WERI-Rb-1 (cell line): ENCODE measurements around the gene MISP3.

ENCODE experiments used
- DNase-seq: peaks from one replicate; pipeline ENCODE4 v3.0.0-alpha.2; 2020
- H3K27ac ChIP-seq: fragments of 250-450 bp; sonication (Bioruptor Pico); 2 replicates; pipeline ENCODE4 v1.5.1; 2020; ENCODE audit warnings: mild to moderate bottlenecking, moderate library complexity
- H3K27me3 ChIP-seq: fragments of 250-450 bp; sonication (Bioruptor Pico); 2 replicates; pipeline ENCODE4 v1.5.1; 2021; ENCODE audit warnings: mild to moderate bottlenecking, low read depth, moderate library complexity; ENCODE audit not compliant: insufficient read depth, severe bottlenecking
- H3K36me3 ChIP-seq: fragments of 250-450 bp; sonication (Bioruptor Pico); 2 replicates; pipeline ENCODE4 v1.5.1; 2020; ENCODE audit warnings: mild to moderate bottlenecking, moderate library complexity
- H3K4me3 ChIP-seq: 2 replicates; pipeline ENCODE4 v1.5.1; 2011; ENCODE audit warnings: low read depth, mild to moderate bottlenecking, control low read depth, low read length
- H3K9me3 ChIP-seq: fragments of 250-450 bp; sonication (Bioruptor Pico); 2 replicates; pipeline ENCODE4 v1.5.1; 2021; ENCODE audit warnings: mild to moderate bottlenecking, moderate library complexity; ENCODE audit not compliant: severe bottlenecking
- TF ChIP-seq, protein P1 (sequence below): IDR thresholded peaks from 2 replicates; pipeline ENCODE4 v1.5.1; 2011; ENCODE audit warnings: low read depth, mild to moderate bottlenecking, control low read depth, inconsistent platforms, low read length

MISP3 gene

GRCh38 chr19:14061081-14061749 is 11.4 kb upstream of the MISP3 start:
- Histone ChIP-seq H3K36me3 (no peaks in the 10 kb centered on the region), H3K27me3 (no peaks in the 10 kb centered on the region), H3K9me3 (no peaks in the 10 kb centered on the region), H3K4me3 (no peak overlapping the region), H3K27ac (no peak overlapping the region)
- TF ChIP-seq, protein P1, sequence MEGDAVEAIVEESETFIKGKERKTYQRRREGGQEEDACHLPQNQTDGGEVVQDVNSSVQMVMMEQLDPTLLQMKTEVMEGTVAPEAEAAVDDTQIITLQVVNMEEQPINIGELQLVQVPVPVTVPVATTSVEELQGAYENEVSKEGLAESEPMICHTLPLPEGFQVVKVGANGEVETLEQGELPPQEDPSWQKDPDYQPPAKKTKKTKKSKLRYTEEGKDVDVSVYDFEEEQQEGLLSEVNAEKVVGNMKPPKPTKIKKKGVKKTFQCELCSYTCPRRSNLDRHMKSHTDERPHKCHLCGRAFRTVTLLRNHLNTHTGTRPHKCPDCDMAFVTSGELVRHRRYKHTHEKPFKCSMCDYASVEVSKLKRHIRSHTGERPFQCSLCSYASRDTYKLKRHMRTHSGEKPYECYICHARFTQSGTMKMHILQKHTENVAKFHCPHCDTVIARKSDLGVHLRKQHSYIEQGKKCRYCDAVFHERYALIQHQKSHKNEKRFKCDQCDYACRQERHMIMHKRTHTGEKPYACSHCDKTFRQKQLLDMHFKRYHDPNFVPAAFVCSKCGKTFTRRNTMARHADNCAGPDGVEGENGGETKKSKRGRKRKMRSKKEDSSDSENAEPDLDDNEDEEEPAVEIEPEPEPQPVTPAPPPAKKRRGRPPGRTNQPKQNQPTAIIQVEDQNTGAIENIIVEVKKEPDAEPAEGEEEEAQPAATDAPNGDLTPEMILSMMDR: no peak
- DNase-seq: no peak

- no peak for DNase-seq
- TF ChIP-seq, protein P1: no peak
- H3K4me3 ChIP-seq: no peak within 1 kb of the TSS
- no peaks in the 10 kb centered on the region for H3K27me3 ChIP-seq
- H3K36me3 ChIP-seq: no peaks in the 10 kb centered on the region
- no peak within 1 kb of the TSS for H3K27ac ChIP-seq
- no peaks in the 10 kb centered on the region for H3K9me3 ChIP-seq
These were observed 10.6 kb upstream of the MISP3 start, which contains the start of gene PALM3 for GRCh38 chr19:14061751-14062557. Gene PALM3, minus strand, starts transcription at chr19:14062076. Its CDS starts 96 bp downstream, at chr19:14061980.

DNA sequence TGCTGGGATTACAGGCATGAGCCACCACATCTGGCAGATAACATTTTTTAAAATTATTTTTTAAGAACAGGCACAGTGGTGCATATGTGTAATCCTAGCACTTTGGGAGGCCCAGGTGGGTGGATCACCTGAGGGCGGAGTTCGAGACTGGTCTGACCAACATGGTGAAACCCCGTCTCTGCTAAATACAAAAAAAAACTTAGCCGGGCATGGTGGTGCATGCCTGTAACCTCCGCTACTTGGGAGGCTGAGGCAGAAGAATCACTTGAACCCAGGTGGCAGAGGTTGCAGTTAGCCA is 10.1 kb upstream of the MISP3 start:
- Histone ChIP-seq H3K9me3 (no peaks in the 10 kb centered on the region), H3K27me3 (no peaks in the 10 kb centered on the region), H3K4me3 (no peak overlapping the region), H3K27ac (no peak overlapping the region), H3K36me3 (no peaks in the 10 kb centered on the region)
- DNase-seq: no peak
- TF ChIP-seq, protein P1: no peak

GRCh38 chr19:14063105-14063504 is 9.5 kb upstream of the MISP3 start:
- H3K36me3 ChIP-seq: no peaks in the 10 kb centered on the region
- no peaks in the 10 kb centered on the region for H3K27me3 ChIP-seq
- no peaks in the 10 kb centered on the region for H3K9me3 ChIP-seq
- no peak for DNase-seq
- no peak overlapping the region for H3K27ac ChIP-seq
- TF ChIP-seq, protein P1: no peak
- no peak overlapping the region for H3K4me3 ChIP-seq

DNA sequence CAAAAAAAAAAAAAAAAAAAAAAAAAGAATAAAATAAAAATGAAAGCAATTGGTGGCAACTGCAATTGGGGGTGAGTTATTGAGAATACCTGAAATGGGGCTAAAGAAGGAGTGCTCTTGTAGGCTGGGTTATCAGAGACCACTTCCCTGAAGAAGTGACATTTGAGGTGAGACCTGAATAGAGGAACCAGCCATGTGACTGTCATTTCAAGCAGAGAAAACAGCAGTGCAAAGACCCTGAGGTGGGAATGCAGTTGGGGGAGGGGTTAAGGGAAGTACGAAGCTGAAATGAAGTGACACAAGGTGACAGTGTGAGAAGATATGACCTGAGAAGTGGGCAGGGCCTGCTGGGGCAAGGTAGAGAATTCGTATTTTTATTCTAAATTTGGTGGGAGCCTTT is 6.5 kb upstream of the MISP3 start:
- no peak overlapping the region for H3K4me3 ChIP-seq
- DNase-seq: no peak
- no peaks in the 10 kb centered on the region for H3K9me3 ChIP-seq
- H3K36me3 ChIP-seq: no peaks in the 10 kb centered on the region
- no peak overlapping the region for H3K27ac ChIP-seq
- H3K27me3 ChIP-seq: no peaks in the 10 kb centered on the region
- TF ChIP-seq, protein P1: no peak
